HG02798 (cell line): Measurements from ENCODE around the gene AKT3.

Experiments used
- ATAC-seq: cut with Tn5 transposase; IDR thresholded peaks from one replicate; pipeline ENCODE4 v1.9.1; 2021; ENCODE audit warnings: mild to moderate bottlenecking; ENCODE audit not compliant: unreplicated experiment, poor library complexity

The AKT3 gene

GRCh38 chr1:243477731-243478290 lies 372.2 kb downstream of the AKT3 start:
- ATAC-seq, result no peak

GRCh38 chr1:243475966-243476365 lies 374.1 kb downstream of the AKT3 start:
- ATAC-seq, result no peak

- ATAC-seq, result no peak
These were observed 375.1 kb downstream of the AKT3 start for GRCh38 chr1:243474906-243475305.

GRCh38 chr1:243474136-243474881 lies 375.7 kb downstream of the AKT3 start:
- no peak for ATAC-seq

- ATAC-seq, result no peak
These were observed 376.6 kb downstream of the AKT3 start for GRCh38 chr1:243473227-243474135.

GRCh38 chr1:243471754-243472745 lies 378.0 kb downstream of the AKT3 start:
- peak; percentile 90 for ATAC-seq

GRCh38 chr1:243471026-243471685 lies 378.9 kb downstream of the AKT3 start:
- ATAC-seq, result no peak

GRCh38 chr1:243470502-243470901 lies 379.5 kb downstream of the AKT3 start:
- no peak for ATAC-seq

GRCh38 chr1:243469497-243469896 lies 380.5 kb downstream of the AKT3 start:
- ATAC-seq, result no peak

GRCh38 chr1:243465738-243466137 lies 384.3 kb downstream of the AKT3 start:
- no peak for ATAC-seq

GRCh38 chr1:243465081-243465480 lies 385.0 kb downstream of the AKT3 start:
- ATAC-seq, result no peak

GRCh38 chr1:243462929-243463697 lies 386.9 kb downstream of the AKT3 start:
- ATAC-seq, result no peak

- no peak for ATAC-seq
These were observed 388.3 kb downstream of the AKT3 start for GRCh38 chr1:243461700-243462099.

GRCh38 chr1:243459059-243459458 lies 391.0 kb downstream of the AKT3 start:
- no peak for ATAC-seq

GRCh38 chr1:243457363-243457982 lies 392.6 kb downstream of the AKT3 start:
- no peak for ATAC-seq

- no peak for ATAC-seq
These were observed 394.0 kb downstream of the AKT3 start for GRCh38 chr1:243455760-243456651.

- ATAC-seq, result no peak
These were observed 395.6 kb downstream of the AKT3 start for GRCh38 chr1:243454328-243454997.
